Measurements from ENCODE around the gene CACNG1.

The CACNG1 gene

DNA sequence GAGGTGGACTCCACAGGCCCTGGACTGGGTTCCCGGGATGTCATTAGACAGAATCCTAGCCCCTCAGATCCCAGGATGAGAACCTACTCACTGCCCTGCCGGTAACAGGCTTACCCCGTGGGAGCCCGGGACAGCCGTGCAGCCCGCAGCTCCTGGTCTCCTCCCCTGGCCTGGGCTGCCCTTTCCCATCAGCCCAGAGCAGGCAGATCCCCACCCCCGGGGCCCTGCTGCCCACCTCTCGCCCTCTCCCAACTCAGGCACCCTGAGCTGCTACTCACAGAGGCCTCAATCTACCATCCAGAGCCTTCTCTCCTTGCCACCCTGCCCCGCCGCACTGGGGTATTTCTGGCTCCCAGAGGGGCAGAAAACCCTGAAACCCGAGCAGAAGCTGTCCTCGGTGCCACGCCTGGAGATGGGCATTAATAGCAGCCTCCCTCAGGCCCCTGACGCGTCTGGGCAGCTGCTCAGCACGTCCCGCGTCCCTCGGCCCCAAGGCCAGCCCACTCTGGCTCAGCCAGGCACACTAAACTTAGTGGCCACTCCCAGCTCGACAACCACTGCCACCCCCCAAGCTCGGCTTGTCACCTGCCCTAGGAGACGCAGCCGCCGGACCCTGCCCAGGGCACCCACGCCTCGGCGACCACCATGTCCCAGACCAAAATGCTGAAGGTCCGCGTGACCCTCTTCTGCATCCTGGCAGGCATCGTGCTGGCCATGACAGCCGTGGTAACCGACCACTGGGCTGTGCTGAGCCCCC lies at the start of gene CACNG1:
TSS of gene CACNG1 (plus strand) at position 539 of the 757 bp plus-strand sequence. CDS start at position 646, 107 bp downstream.
- H3K4me3 ChIP-seq (replicated peaks; ENCODE audit: low read depth, low read length) = no peak within 1 kb of the TSS
- no peak for TF ChIP-seq CTCF (IDR thresholded peaks at IDR 0.05; ENCODE audit: low read depth, low read length, missing control alignments)
- DNase-seq (ENCODE audit: extremely low read depth, low read depth) = no peak

DNA sequence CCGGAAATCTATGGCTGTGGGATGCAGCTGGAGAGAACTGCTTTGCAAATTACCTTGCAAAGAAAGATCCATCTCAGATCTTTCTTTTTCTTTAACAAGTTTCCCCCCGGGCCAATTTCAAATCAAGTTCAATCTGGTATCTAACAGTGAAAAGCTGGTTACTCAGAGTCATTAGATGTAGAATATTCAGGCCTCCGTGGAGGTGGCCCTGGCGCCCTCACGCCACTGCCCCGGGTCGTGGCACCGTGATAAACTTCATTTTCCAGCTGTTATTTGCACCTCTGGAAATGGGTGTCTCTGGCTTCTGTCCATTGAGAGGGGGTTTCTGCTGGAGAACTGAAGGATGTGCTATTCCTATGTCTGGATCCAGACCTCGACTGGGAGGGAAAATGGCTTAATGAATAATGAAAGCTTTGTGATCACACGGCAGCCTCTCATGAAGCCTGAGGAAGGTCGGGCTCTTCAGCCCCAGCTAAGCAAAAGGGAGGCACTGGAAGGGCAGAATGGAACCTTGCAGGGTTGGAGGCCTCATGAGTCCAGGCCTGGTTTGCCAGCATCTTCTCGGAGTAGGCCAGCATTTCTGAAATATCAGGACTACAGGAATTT lies 49.3 kb upstream of the CACNG1 start:
- TF ChIP-seq CTCF (IDR thresholded peaks at IDR 0.05; ENCODE audit: low read depth, low read length, missing control alignments) = no peak
- no peak overlapping the region for H3K4me3 ChIP-seq (replicated peaks; ENCODE audit: low read depth, low read length)
- DNase-seq (ENCODE audit: extremely low read depth, low read depth) = no peak

DNA sequence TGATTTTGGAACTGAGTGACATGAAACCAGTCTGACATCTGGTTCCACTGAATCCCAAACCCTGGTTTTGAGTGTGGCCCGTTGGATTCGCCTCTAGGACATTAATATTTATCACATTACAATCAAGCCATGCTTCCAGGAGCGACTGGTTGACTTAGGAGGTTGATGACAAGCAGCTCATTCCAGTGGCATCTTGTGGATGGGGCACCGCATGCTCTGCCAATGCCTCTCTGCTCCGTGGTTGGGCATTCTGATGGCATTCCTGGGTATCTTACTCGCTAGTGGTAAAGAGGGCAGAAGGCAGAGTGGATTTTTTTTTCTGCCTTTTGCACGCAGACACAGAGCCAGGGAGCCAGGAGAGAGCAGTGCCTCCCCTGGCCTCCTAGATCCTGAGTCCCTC lies 48.4 kb upstream of the CACNG1 start:
- no peak for DNase-seq (ENCODE audit: extremely low read depth, low read depth)
- no peak overlapping the region for H3K4me3 ChIP-seq (replicated peaks; ENCODE audit: low read depth, low read length)
- no peak for TF ChIP-seq CTCF (IDR thresholded peaks at IDR 0.05; ENCODE audit: low read depth, low read length, missing control alignments)

DNA sequence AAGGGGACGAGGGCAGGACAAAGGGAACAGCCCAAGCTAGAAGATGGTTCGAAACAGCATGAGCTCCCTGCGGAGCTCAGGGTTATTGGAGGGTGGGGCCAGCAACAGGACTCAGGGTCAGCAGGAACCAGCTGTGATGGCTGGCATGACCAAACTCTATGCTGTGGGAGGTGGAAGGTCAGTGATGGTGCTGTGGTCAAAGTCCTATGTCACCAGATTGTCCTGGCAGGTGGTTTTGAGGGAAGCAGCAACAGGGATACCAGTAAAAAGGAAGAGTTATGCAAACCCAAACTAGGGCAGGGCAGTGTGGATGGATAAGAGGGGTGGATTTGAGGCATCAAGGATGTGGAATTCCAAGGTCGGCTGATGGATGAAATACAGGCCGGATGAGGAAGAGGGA lies 47.4 kb upstream of the CACNG1 start:
- no peak for TF ChIP-seq CTCF (IDR thresholded peaks at IDR 0.05; ENCODE audit: low read depth, low read length, missing control alignments)
- no peak overlapping the region for H3K4me3 ChIP-seq (replicated peaks; ENCODE audit: low read depth, low read length)
- no peak for DNase-seq (ENCODE audit: extremely low read depth, low read depth)

DNA sequence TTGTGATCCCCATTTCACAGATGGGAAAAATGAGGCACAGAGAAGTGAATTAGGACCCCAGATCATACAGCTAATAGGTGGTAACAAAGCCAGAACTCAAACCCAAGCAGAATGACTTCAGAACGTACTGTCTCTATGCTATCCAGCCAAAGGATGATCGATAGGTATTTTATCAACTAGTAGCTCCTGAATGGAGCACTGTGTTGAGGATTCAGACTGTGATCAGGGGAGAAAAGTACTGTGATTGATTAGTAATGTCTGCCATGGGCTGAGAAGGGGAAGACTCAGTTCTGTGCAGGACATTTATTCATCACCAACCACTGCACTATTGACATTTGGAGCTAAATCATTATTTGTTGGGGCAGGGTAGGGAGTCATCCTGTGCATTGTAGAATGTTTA lies 41.1 kb upstream of the CACNG1 start:
- no peak for TF ChIP-seq CTCF (IDR thresholded peaks at IDR 0.05; ENCODE audit: low read depth, low read length, missing control alignments)

GRCh38 chr17:67004181-67004580 lies 40.2 kb upstream of the CACNG1 start:
- DNase-seq (ENCODE audit: extremely low read depth, low read depth) = no peak
- no peak overlapping the region for H3K4me3 ChIP-seq (replicated peaks; ENCODE audit: low read depth, low read length)
- TF ChIP-seq CTCF (IDR thresholded peaks at IDR 0.05; ENCODE audit: low read depth, low read length, missing control alignments) = no peak

More for the DNA sequence above, 41.1 kb upstream of the CACNG1 start:
- DNase-seq (ENCODE audit: extremely low read depth, low read depth) = no peak
- H3K4me3 ChIP-seq (replicated peaks; ENCODE audit: low read depth, low read length) = no peak overlapping the region

Data from HFF-Myc (cell line).